ENCODE measurements around the gene BATF3.
"Not testable (repeated sequence)": the region's sequence is repeated elsewhere in the genome, so short reads cannot be mapped to it uniquely, and the experiment has no call there.

DNA sequence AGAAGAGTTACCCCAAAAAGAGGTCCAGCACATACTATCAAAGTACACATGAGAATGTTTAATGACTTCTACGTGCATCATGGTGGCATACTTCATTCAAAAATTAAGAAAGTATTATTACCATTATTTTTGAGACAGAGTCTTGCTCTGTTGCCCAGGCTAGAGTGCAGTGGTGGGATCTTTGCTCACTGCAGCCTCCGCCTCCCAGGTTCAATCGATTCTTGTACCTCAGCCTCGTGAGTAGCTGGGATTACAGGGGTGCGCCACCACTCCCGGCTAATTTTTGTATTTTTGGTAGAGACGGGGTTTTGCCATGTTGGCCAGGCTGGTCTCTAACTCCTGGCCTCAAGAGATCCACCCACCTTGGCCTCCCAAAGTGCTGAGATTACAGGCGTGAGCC is 12.3 kb upstream of the BATF3 start:
- TF ChIP-seq CBFB (CRISPR knock-in tag; IDR thresholded peaks at IDR 0.05; ENCODE audit: low read depth); GTF2I (CRISPR knock-in tag; conservative IDR thresholded peaks at IDR 0.05); ELF4 (CRISPR knock-in tag; IDR thresholded peaks at IDR 0.05; ENCODE audit: low read depth): not testable (repeated sequence)
